GM19397 (cell line): ENCODE measurements around the gene NTN4.
"Not testable (repeated sequence)": the region's sequence is repeated elsewhere in the genome, so short reads cannot be mapped to it uniquely, and the experiment has no call there.

Source experiments
- ATAC-seq: cut with Tn5 transposase; IDR thresholded peaks from one replicate; pipeline ENCODE4 v1.9.1; 2021; ENCODE audit warnings: mild to moderate bottlenecking, moderate library complexity; ENCODE audit not compliant: unreplicated experiment

Gene NTN4

DNA sequence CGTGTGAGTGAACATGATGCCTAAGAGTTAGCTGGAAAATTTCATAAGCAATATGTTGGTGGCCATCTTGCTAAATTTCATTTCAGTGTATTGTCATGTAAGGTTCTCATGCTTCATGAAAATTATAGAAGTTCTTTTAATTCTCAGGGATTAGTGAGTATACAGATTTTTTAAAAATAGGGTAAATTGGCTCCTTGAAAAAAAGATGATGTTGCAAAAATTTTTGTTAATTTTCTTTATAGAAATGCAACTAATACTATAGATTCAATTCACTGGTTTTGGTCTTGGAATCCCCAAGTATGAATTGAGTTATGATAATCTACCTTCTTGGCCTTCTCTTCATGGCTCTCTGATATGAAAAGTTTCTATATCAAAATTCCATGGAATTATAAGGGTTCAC lies 75.4 kb downstream of the NTN4 start:
- no peak for ATAC-seq

DNA sequence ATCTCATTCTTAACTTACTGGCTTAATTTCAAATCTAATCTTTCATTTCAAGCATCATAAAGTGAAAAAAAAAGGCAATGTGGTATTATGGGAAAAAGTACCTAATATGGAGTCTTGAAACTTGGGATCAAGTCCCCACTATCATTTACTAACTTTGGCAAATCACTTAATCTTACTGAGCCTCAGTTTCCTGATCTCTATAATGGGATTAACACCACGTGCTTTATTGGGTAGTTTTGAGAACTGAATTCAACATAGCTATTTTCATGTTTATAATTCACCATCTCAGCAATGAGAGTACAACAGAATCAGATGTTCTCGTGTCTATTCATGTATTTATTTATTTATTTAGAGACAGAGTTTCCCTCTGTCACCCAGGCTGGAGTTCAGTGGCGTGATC lies 78.3 kb downstream of the NTN4 start:
- no peak for ATAC-seq

DNA sequence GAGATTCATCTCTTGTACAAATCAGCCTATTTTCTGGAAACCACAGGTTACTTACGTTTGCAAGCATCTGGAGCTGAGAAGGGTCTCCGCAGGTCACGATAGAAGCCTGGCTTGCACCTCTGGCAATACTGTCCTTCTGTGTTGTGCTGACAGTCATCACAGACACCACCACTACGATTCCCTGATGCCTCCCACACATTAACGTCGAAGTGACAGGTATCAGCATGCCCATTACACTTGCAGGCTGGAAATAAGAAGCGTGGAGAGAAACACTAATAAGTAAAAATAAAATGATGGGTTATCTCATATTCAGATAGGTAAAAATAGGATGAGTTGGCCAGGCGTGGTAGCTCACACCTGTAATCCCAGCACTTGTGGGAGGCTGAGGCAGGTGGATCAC lies 80.2 kb downstream of the NTN4 start:
- ATAC-seq, result no peak

DNA sequence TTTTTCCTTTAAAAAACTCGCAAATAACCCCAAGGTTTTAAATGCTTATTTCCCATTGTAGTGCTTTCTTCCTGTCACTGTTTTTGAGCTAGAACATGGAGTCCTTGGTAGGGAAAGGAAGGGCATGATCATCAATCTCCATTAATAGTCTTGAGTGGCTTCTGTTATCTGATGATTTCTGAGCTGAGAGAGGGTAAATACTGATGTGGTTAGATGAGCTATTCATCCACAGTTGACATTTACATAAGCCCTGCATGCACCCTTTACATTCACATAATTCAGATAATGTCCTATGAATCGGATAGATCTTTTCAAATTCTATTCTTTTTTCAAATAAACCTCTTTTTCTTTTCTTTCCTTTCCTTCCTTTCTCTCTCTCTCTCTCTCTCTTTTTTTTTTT lies 81.4 kb downstream of the NTN4 start:
- ATAC-seq, result no peak

DNA sequence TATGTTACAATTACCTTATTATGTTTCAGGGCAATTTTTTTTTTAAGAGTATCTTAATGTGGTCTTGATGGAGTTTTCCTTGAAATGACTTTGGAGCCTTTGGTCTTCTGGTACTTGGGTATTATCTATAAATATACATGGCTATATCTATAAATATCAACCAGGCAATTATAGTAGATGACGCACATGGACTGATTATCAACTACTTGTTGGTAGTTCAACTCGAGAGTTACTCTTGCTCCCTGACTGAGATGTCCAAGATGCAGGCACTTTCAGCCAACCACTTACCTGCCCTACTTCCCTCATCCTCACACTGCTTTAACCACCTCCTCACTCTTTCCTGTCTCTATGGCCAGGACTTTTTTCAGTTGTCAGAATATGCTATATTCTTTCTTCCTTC lies 85.4 kb downstream of the NTN4 start:
- ATAC-seq, result no peak

DNA sequence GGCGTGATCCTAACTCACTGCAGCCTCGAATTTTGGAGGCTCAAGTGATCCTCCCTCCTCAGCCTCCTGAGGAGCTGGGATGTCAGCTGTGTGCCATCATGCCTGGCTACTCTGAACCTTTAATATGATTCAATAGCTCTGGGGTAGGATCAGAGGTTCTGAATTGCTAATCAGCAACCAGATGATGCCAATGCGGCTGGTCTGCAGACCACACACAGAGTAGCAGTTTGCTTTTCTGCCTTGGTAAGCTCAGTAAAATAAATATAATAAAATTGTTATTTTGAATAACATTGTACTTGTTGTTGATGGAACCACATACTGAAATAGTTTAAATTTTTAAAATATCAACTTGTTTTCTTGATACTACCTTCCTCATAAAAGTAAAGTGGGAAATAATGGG lies 86.6 kb downstream of the NTN4 start:
- no peak for ATAC-seq

DNA sequence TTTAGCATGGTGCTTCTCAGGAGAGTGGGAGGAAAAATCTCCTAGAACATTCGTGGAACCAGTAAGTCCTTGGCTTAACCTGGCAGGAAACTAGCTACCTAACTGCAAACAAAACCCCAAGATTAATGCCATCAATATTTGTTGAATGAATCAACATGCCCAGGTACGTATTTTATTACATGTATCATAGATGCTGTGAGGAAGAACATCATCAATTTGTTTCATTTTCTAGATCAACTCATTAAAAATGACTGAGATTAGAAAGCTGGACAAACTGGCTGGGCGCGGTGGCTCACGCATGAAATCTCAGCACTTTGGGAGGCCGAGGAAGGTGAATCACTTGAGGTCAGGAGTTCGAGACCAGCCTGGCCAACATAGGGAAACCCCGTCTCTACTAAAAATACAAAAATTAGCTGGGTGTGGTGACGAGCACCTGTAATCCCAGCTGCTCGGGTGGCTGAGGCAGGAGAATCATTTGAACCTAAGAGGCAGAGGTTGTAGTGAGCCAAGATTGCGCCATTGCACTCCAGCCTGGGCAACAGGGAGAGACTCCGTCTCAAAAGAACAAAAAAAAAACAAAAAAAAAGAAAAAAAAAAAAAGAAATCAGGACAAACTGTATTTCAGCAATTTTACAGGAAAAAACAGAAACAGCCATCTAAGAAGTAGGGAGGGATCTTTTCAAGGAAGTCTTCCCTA lies 88.7 kb downstream of the NTN4 start:
- no peak for ATAC-seq

DNA sequence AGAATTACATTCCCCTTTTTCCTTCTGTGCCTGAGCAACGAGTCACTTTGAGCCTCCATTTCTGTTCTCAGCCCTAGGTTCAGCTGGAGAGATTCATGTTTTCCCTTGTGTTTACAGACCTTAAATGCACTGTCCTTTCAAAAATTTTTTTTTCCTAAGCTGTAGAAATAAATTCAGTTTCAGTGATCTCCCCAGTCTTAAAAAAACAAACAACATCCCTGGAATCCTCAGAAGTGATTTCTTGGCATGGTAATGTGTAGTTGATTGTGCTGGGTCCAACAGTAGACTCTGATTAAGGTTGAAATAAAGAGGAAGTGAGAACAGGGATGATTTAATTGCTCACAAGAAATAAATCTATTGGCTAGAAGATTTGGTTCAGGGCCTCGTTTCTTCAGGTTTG lies 89.3 kb downstream of the NTN4 start:
- no peak for ATAC-seq

DNA sequence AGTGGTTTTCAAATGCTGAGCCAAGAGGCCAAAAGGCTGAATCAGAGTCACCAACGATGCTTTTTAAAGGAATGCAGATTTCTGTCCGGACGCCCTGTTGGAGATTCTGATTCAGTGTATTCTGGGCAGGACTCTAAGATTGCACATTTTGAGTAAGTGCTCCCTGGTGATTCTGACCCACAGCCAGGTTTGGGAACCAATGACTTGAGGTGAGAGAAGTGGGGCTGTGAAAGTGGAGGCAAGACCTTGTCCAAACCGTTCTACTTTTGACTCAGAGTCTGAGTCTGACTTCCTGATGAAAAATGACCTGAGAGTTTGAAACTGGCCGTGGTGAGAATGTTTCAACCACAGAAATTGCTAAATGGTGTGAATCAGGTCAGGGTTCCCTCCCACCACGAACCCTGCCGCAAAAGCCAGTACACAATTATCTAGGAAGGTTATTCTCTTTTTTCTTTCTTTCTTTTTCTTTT lies 90.2 kb downstream of the NTN4 start:
- ATAC-seq, result peak; percentile 96

DNA sequence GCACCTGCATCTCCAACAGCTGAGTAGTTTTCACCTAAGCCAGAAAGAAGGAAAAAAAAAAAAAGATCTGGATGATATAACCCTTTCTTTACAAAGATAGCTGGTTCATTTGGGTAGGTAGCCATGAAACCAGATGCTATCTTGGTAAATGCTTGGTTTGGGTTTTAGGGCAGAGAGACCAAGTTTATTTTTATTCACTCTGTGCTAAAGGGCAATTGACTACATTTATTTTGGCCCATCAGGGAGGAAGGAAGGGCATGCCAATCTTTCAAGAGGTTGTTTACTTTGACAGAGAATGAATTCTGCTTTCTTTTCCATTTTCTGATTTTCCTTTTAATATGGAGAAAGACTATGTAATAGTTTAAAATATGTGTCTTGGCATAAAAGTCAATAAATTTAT lies 91.0 kb downstream of the NTN4 start:
- no peak for ATAC-seq

DNA sequence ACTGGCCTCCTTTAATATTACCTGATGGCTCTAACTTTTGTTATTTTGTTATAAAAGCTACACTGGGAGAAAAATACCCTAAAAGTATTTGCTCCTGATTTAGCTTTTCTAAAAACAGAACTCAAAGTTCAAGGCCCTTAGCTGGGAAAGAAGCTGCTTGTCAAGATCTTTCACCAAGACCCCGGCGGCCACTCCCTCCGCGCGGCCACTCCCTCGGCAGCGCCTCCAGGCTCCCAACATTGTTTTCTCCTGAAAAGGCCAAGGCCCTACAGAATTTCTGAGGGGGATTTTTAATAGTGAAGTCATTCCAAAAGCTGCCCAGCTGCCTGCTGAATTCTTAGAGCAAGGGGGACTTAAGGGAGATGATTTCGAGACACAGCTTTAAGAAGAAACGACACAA lies 96.4 kb downstream of the NTN4 start:
- no peak for ATAC-seq

DNA sequence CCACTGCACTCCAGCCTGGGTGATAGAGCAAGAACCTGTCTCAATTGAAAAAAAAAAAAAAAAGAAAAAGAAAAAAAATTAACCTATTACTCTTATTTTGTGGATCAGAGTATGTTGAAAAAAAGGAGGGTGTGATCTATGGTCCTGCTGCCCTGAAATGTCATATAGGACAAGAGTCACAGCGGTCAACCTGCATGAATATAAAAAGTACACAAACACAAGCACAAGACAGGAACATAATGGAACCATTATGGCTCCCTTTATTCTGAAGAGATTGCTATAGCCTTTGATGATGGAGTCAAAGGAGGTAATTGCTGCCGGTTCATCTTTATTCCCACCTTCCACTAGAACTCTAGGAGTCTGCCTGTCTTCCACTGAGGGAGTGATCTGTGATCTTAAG lies 96.9 kb downstream of the NTN4 start:
- no peak for ATAC-seq

DNA sequence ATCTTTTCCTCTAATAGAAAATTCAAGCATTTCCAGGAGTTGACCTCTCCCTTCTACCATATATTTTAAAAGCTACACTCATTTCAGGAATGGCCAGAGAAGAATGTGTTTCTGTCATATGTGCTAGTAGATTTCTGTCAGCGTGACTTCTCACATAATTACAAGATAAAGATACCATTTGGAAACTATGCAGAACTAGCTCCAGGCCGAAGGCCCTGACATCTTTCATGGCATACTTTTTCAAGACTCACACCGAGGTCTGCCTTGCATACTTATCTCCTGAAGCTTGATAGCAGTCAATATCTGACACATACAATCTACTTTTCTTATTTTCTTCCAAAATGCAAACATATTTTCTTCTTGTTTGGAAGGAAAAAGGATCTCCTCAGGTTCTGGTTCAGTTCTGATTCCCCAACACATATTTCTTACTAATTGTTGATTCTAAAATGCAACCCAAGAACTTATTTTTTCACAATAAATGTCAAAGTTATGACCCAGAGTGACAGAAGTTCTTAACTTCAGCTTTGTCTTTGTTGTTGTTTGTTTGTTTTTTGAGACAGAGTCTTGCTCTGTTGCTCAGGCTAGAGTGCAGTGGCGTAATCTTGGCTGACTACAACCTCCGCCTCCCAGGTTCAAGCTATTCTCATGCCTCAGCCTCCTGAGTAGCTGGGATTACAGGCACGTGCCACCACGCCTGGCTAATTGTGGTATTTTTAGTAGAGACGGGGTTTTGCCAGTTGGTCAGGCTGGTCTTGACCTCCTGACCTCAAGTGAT lies 99.5 kb downstream of the NTN4 start:
- no peak for ATAC-seq

DNA sequence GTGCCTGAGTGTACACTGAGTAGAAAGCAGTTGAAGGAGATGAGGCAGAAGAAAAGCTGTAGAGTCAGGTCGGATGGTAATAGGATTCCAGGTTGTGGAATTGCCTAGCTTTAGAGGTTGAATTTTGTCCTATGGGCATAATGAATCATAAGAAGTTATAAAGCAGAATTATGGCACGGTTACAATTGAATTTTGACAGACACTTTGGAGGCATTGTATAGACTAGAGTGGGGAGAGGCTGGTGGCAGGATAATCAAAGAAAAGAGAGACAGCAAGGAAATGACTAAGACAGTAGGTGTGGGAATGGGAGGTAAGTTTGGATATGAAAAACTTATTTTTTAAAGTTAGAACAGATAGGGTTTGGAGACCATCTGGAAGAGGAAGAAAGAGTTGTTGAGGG lies 102.6 kb downstream of the NTN4 start:
- ATAC-seq, result no peak

DNA sequence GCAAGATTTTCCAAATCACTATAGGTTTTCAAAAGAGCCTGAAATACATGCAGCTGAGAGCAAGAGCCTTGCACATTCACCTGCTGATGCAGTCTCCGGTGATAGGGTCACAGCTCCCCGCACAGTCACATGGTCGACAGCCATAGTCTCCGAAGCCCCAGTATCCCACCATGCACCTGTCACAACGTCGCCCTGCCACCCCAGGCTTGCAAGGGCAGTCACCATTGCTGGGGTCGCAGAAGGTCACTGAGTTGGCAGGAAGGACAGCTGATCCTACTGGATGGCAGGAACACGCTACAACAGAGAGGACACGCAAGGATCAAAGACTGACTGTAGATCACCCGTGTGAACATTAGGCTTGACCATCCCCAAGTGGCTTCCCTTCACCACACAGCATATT lies 107.1 kb downstream of the NTN4 start:
- ATAC-seq, result no peak

DNA sequence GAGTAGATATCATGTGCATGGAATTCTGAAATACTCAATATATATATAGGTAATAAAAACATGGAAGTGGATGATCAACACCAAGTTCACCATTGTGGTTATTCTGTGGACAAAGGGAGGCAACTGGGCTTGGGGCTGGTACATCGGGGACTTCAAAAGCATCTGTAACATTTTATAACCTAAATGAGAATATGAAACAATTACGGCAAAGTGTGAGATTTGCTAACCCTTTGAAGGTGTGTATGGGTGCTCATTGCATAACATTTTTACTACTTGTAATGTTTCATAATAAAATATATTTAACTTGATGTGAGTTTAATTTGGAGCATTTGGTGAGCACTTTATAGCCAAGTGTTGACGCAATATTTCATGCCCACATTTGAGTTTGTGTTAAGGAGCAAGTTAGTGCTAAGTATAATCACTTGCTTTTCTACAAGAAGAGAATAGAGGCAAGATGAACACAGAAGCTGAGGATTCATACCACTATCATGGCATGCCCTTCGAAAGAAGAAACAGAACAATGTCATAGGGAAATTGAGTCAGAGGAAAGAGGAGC lies 109.3 kb downstream of the NTN4 start:
- ATAC-seq, result no peak

DNA sequence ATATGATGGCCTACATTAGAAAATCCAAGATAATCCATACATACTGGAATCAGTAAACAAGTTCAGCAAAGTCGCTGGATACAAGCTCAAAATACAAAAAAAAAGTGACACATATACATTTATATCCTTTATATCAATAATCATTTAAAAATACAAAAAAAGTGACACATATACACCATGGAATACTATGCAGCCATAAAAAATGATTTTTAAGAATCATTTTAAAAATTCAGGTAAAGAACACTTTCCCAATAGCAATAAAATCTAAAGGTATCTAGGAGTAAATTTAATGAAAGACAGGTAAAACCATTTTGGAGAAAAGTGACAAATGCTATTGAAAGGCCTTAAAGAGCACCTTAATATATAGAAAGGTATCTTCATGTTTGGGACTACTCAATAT lies 111.9 kb downstream of the NTN4 start:
- no peak for ATAC-seq

DNA sequence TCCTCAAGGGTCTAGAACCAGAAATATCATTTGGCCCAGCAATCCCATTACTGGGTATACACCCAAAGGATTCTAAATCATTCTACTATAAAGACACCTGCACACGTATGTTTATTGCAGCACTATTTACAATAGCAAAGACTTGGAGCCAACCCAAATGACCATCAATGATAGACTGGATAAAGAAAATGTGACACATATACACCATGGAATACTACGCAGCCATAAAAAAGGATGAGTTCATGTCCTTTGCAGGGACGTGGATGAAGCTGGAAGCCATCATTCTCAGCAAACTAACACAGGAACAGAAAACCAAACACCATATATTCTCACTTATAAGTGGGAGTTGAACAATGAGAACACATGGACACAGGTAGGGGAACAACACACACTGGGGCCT lies 112.8 kb downstream of the NTN4 start:
- not testable (repeated sequence) for ATAC-seq

DNA sequence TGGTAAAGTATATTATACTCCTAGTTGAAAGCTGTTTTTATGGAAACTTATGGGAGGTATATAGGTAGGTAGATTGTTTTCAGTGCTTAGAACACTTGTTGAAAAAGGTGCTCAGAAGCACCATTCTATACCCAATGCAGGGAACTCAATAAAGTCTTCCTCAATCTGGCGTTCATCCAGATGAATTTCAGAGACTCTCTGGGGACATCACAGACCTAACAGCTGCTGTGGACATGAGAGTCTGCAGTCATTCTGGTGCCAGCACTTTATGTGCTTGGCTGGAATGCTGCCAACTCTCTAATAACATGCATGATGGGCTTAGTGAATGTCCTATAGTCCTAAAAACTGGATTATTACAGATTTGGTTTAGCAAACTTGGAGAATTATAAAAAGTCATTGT lies 115.9 kb downstream of the NTN4 start:
- ATAC-seq, result no peak

DNA sequence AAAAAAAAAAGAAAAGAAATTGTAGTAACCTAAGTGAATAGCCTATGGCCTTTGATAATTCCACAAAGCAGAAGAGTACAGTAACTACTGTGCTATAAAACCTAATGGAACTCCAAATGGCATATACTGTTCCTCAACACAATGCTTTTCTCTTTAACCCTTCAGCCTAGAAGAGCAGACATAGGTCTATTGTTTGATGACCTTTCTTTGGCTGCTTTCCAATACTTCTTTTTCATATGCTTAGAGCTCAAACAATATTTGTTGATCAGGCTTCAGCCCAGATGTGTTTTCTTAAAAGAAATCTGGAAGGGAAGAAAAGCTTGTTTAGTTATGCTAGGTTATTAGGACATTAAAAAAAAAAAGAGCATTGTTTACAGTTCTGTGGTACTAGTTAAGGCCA lies 116.4 kb downstream of the NTN4 start:
- ATAC-seq, result no peak

DNA sequence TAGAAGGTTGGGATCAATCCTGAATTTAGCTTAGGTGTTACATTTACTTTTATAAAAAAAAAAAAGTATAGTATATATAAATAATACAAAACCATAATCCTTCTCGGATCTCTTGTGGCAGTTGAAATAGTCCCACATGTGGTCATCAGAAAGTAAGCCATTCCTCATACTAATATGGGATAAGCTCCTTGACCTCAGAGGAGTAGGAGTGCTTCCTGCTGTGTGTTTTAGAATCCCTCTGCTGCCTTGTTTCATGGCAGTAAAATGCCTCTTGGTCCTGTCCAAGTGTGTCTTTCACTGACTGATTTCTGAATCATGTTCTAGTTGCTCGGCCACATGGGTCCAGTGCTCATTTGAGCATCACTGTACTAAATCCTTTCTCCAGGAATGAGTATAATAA lies 117.0 kb downstream of the NTN4 start:
- no peak for ATAC-seq

DNA sequence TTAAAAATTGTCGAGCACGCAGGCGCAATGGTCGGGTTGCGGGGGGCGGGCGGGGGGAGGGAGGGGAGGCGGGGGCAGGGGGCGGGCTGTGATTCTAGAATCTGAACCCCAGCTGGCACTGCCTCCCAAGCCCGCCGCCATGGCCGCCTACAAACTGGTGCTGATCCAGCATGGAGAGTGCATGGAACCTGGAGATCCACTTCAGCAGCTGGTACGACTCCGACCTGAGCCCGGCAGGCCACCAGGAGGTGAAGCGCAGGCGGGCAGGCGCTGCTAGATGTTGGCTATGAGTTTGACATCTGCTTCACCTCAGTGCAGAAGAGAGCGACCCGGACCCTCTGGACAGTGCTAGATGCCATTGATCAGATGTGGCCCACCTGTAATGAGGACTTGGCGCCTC lies 118.4 kb downstream of the NTN4 start:
- no peak for ATAC-seq
